Measurements from ENCODE around the gene ACBD4. TPM values are rescaled to one million over a fixed set of nuclear protein-coding genes. Genes with fewer than 3 reads are reported as not detected.

ACBD4 gene, protein sequence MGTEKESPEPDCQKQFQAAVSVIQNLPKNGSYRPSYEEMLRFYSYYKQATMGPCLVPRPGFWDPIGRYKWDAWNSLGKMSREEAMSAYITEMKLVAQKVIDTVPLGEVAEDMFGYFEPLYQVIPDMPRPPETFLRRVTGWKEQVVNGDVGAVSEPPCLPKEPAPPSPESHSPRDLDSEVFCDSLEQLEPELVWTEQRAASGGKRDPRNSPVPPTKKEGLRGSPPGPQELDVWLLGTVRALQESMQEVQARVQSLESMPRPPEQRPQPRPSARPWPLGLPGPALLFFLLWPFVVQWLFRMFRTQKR
- total RNA-seq, result 10 to 100 TPM; 18.8 to 23.3 TPM

- no peaks in the 10 kb centered on the region for H3K27me3 ChIP-seq (replicated peaks; ENCODE audit: insufficient read depth)
- H3K4me3 ChIP-seq, result peak within 1 kb of the TSS; percentile 50 to 67
- H3K27ac ChIP-seq, result peak within 1 kb of the TSS; percentile 49 to 82
- H3K4me1 ChIP-seq (replicated peaks), result peaks cover 6% of the 10 kb centered on the region
- intact Hi-C loops (cut with DNase I), result loop anchor here (1.0 kb wide), 1 partner anchor 62 kb away; no protein-coding TSS in a partner anchor
- TF ChIP-seq POLR2AphosphoS5 (IDR thresholded peaks at IDR 0.05) (peak; percentile 98), POLR2A (IDR thresholded peaks at IDR 0.05) (peak; percentile 76)
- TF ChIP-seq, protein P1, sequence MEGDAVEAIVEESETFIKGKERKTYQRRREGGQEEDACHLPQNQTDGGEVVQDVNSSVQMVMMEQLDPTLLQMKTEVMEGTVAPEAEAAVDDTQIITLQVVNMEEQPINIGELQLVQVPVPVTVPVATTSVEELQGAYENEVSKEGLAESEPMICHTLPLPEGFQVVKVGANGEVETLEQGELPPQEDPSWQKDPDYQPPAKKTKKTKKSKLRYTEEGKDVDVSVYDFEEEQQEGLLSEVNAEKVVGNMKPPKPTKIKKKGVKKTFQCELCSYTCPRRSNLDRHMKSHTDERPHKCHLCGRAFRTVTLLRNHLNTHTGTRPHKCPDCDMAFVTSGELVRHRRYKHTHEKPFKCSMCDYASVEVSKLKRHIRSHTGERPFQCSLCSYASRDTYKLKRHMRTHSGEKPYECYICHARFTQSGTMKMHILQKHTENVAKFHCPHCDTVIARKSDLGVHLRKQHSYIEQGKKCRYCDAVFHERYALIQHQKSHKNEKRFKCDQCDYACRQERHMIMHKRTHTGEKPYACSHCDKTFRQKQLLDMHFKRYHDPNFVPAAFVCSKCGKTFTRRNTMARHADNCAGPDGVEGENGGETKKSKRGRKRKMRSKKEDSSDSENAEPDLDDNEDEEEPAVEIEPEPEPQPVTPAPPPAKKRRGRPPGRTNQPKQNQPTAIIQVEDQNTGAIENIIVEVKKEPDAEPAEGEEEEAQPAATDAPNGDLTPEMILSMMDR (IDR thresholded peaks at IDR 0.05), result peak; percentile 99 to 100 (median 100)
- DNase-seq (ENCODE audit: low spot score), result peak; percentile 96
- WGBS, result 5% methylated on average over 40 of the region's 40 CpGs
- no peaks in the 10 kb centered on the region for H3K9me3 ChIP-seq
- H3K36me3 ChIP-seq, result no peaks in the 10 kb centered on the region
Observed at GRCh38 chr17:45135192-45135977, at the start of gene ACBD4. ACBD4 (plus strand) TSS chr17:45135687; CDS start chr17:45136145, 458 bp downstream.

GRCh38 chr17:45086391-45086790 is 49.1 kb upstream of the ACBD4 start:
- no peak for DNase-seq (ENCODE audit: low spot score)
- Histone ChIP-seq H3K27me3 (replicated peaks; ENCODE audit: insufficient read depth) (no peaks in the 10 kb centered on the region), H3K36me3 (peaks cover 8 to 17% of the 10 kb centered on the region in 2 donors), H3K27ac (peak overlapping the region; percentile 10 to 55), H3K9me3 (no peaks in the 10 kb centered on the region), H3K4me1 (replicated peaks) (peaks cover 14% of the 10 kb centered on the region), H3K4me3 (no peak overlapping the region)
- WGBS, result 94% methylated on average over 4 of the region's 4 CpGs
- intact Hi-C loops (cut with DNase I), result no loop called here
- TF ChIP-seq POLR2A (IDR thresholded peaks at IDR 0.05) (no peak), POLR2AphosphoS5 (IDR thresholded peaks at IDR 0.05) (no peak)
- TF ChIP-seq, protein P1 (IDR thresholded peaks at IDR 0.05), result no peak

DNA sequence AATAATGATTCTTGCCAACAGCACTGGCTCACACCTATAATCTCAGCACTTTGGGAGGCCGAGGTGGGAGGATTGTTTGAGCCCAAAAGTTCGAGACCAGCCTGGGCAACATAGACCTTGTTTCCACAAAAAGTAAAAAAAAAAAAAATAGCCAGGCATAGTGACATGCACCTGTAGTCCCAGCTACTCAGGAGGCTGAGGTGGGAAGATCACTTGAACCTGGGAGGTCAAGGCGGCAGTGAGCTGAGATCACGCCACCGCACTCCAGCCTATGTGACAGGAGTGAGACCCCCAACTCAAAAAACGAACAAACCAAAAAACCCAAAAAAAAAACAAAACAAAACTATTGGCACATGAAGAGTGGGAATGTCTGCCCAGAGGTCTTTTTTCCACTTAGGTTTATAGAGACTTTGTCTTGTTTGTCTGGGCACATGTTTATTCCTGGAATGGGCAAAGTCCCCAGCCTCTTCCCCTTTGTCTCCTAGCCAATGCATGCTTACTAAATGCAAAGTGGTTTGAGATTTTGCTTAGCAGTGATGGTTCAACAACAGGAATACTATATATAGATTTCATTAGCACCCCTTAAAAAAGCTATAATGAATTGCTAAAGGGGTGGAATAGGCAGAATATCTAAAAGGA is 48.5 kb upstream of the ACBD4 start:
- intact Hi-C loops (cut with DNase I), result no loop called here
- peaks cover 14% of the 10 kb centered on the region for H3K4me1 ChIP-seq (replicated peaks)
- peaks cover 2 to 14% of the 10 kb centered on the region in 2 donors for H3K36me3 ChIP-seq
- TF ChIP-seq POLR2A (IDR thresholded peaks at IDR 0.05), result no peak
- TF ChIP-seq POLR2AphosphoS5 (IDR thresholded peaks at IDR 0.05), result peak; percentile 56
- no peak for DNase-seq (ENCODE audit: low spot score)
- no peaks in the 10 kb centered on the region for H3K27me3 ChIP-seq (replicated peaks; ENCODE audit: insufficient read depth)
- WGBS, result 67% methylated on average over 6 of the region's 6 CpGs
- no peaks in the 10 kb centered on the region for H3K9me3 ChIP-seq
- peak overlapping the region; percentile 10 to 55 for H3K27ac ChIP-seq
- no peak overlapping the region for H3K4me3 ChIP-seq

DNA sequence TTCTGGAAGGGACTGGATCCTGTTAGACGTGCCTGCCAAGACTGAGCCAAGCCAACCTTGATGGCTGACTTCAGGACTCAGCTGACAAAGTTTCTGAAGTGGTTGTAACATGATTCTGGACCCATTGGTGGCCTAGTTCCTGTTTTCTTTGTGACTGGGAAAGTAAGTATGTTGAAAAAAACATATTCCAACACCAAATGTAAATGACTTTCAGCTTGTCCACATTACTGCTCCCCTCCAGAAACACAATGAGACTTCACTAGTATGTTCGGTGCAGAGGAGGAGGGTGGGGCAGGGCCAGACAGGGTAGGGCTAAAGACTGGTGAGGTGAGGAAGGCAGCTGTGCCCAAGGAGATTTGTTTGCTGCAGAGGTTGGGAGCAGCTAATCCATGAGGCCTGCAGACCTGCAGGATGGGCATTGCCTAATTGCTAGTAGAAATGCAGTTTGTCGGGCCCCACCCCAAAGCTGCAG is 47.9 kb upstream of the ACBD4 start:
- Histone ChIP-seq H3K36me3 (peaks cover 0 to 9% of the 10 kb centered on the region in 2 donors), H3K4me3 (no peak overlapping the region), H3K27me3 (replicated peaks; ENCODE audit: insufficient read depth) (no peaks in the 10 kb centered on the region), H3K9me3 (no peaks in the 10 kb centered on the region), H3K4me1 (replicated peaks) (peaks cover 14% of the 10 kb centered on the region), H3K27ac (peak overlapping the region; percentile 10 to 55)
- peak; percentile 43 for DNase-seq (ENCODE audit: low spot score)
- WGBS, result 49% methylated on average over 3 of the region's 3 CpGs
- TF ChIP-seq, protein P1 (IDR thresholded peaks at IDR 0.05), result no peak
- peak; percentile 64 for TF ChIP-seq POLR2AphosphoS5 (IDR thresholded peaks at IDR 0.05)
- intact Hi-C loops (cut with DNase I), result no loop called here

DNA sequence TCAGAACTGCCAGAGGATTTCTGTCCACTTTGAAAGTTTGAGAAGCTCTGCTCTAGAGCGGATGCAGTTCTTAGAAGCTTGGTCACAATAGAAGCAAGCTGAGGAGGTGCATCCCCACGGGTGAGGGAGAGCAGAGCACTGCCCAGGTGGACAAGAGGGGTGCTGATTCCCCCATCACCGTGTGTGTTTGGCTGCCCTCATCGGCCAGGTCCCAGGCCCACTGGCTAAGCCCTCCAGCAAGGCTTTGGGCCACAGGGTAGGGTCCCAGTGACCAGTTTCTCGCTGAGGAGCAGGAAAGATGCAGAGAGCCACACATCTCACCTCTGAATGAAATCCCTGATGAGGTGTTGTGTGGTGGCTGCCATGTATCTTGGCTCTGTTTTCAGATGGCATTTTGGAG is 47.5 kb upstream of the ACBD4 start:
- no peak for DNase-seq (ENCODE audit: low spot score)
- no peak for TF ChIP-seq POLR2A (IDR thresholded peaks at IDR 0.05)
- TF ChIP-seq POLR2AphosphoS5 (IDR thresholded peaks at IDR 0.05), result no peak
- TF ChIP-seq, protein P1 (IDR thresholded peaks at IDR 0.05), result no peak
- no peaks in the 10 kb centered on the region for H3K9me3 ChIP-seq
- H3K27me3 ChIP-seq (replicated peaks; ENCODE audit: insufficient read depth), result no peaks in the 10 kb centered on the region
- 92% methylated on average over 5 of the region's 5 CpGs for WGBS
- intact Hi-C loops (cut with DNase I), result no loop called here
- H3K27ac ChIP-seq, result peak overlapping the region; percentile 10 to 55
- H3K4me3 ChIP-seq, result no peak overlapping the region
- peaks cover 16% of the 10 kb centered on the region for H3K4me1 ChIP-seq (replicated peaks)
- H3K36me3 ChIP-seq, result peaks cover 0 to 4% of the 10 kb centered on the region in 2 donors

Measured in prostate gland (tissue), 2 donors.